SK-N-SH (cell line): ENCODE results near the gene XYLT2. TPM values are rescaled to one million over a fixed set of nuclear protein-coding genes. Genes with fewer than 3 reads are reported as not detected.

Experiments used
- CTCF ChIA-PET: fragments of 300-600, 350-600 bp; formaldehyde crosslinking; extraction: SDS; loops from one replicate; lab custom pipeline; 2021; lab: Yijun Ruan, JAX
- POLR2A ChIA-PET: fragments of 350-600 bp; sonication (Branson Sonifier 250); formaldehyde crosslinking; extraction: SDS; loops from one replicate; lab custom pipeline; 2020; ENCODE audit warnings: antibody characterized with exemption, inconsistent platforms; lab: Yijun Ruan, JAX
- DNase-seq: peaks from one replicate; pipeline ENCODE4 v3.0.0; 2012
- H2AFZ ChIP-seq: fragments of 200-600 bp; sonication (generic); 2 replicates; pipeline ENCODE4 v1.8.1; 2016; ENCODE audit warnings: antibody characterized with exemption, mild to moderate bottlenecking, low read depth
- H3F3A ChIP-seq: fragments of 200-600 bp; sonication (generic); replicated peaks from 2 replicates; pipeline ENCODE3; 2016; ENCODE audit warnings: antibody characterized with exemption, mild to moderate bottlenecking; ENCODE audit not compliant: insufficient read depth
- H3K27ac ChIP-seq, 2 experiments: fragments of 200-500 bp in 1 of 2; fragments of 200-600 bp in 1 of 2; sonication (Bioruptor generic) in 1 of 2; sonication (generic), shearing (Covaris generic) in 1 of 2; 2 replicates each; pipeline versions ENCODE4 v1.5.1 to v1.6.1; 2014 to 2016; ENCODE audit warnings: low read depth in 2 of 2, inconsistent platforms in 1 of 2, low read length in 1 of 2, mild to moderate bottlenecking in 1 of 2, mixed read lengths in 1 of 2
- H3K27me3 ChIP-seq: fragments of 200-600 bp; sonication (generic), shearing (Covaris generic); 2 replicates; pipeline ENCODE4 v1.6.1; 2016; ENCODE audit warnings: mixed run types; ENCODE audit not compliant: insufficient read depth
- H3K36me3 ChIP-seq, 2 experiments: fragments of 200-500 bp in 1 of 2; fragments of 200-600 bp in 1 of 2; sonication (Bioruptor generic) in 1 of 2; sonication (generic) in 1 of 2; replicated peaks in 1 of 2; 2 replicates each; pipeline versions ENCODE3 to v1.5.1; 2014 to 2016; ENCODE audit warnings: low read length in 1 of 2, mild to moderate bottlenecking in 1 of 2; ENCODE audit not compliant: insufficient read depth in 2 of 2, control insufficient read depth in 1 of 2
- H3K4me1 ChIP-seq, 2 experiments: fragments of 200-500 bp in 1 of 2; fragments of 200-600 bp in 1 of 2; sonication (Bioruptor generic) in 1 of 2; sonication (generic), shearing (Covaris generic) in 1 of 2; 2 replicates each; pipeline versions ENCODE4 v1.5.1 to v1.6.1; 2014 to 2016; ENCODE audit warnings: low read depth in 1 of 2, low read length in 1 of 2, mixed run types in 1 of 2; ENCODE audit not compliant: insufficient read depth in 2 of 2, control insufficient read depth in 1 of 2
- H3K4me2 ChIP-seq: fragments of 200-600 bp; sonication (generic), shearing (Covaris generic); 2 replicates; pipeline ENCODE4 v1.6.1; 2017; ENCODE audit warnings: mixed run types
- H3K4me3 ChIP-seq, 2 experiments: fragments of 200-500 bp in 1 of 2; fragments of 200-600 bp in 1 of 2; sonication (Bioruptor generic) in 1 of 2; sonication (generic), shearing (Covaris generic) in 1 of 2; 2 replicates each; pipeline versions ENCODE4 v1.5.1 to v1.8.1; 2014 to 2016; ENCODE audit warnings: low read depth in 2 of 2, inconsistent platforms in 1 of 2, low read length in 1 of 2, mild to moderate bottlenecking in 1 of 2, mixed read lengths in 1 of 2, moderate library complexity in 1 of 2
- H3K79me2 ChIP-seq: fragments of 200-600 bp; sonication (generic); 2 replicates; pipeline ENCODE4 v1.8.1; 2017; ENCODE audit warnings: mild to moderate bottlenecking; ENCODE audit not compliant: insufficient read depth
- H3K9ac ChIP-seq: fragments of 200-600 bp; sonication (generic); 2 replicates; pipeline ENCODE4 v1.6.1; 2017; ENCODE audit warnings: mixed run types
- H3K9me2 ChIP-seq: fragments of 200-600 bp; sonication (generic); 2 replicates; pipeline ENCODE4 v1.6.1; 2017; ENCODE audit warnings: mixed run types
- H3K9me3 ChIP-seq: fragments of 200-600 bp; sonication (generic); 2 replicates; pipeline ENCODE4 v1.6.1; 2017; ENCODE audit warnings: mixed run types, mild to moderate bottlenecking, moderate library complexity
- H4K20me1 ChIP-seq: fragments of 200-600 bp; sonication (generic); 2 replicates; pipeline ENCODE4 v1.6.1; 2017; ENCODE audit warnings: mild to moderate bottlenecking, mixed run types; ENCODE audit not compliant: insufficient read depth
- EZH2phosphoT487 ChIP-seq: fragments of 200-600 bp; sonication (generic); IDR thresholded peaks from 2 replicates; pipeline ENCODE4 v1.6.1; 2017; ENCODE audit warnings: low read depth, mixed run types, mild to moderate bottlenecking, antibody characterized with exemption, moderate library complexity, borderline replicate concordance
- FOXJ3 ChIP-seq: sonication (generic); formaldehyde crosslinking; IDR thresholded peaks from 2 replicates; pipeline ENCODE4 v1.5.1; 2020; ENCODE audit warnings: mild to moderate bottlenecking, missing genetic modification reagents
- GABPA ChIP-seq: IDR thresholded peaks from 2 replicates; pipeline ENCODE4 v1.4.0; 2012; ENCODE audit warnings: low read depth, mild to moderate bottlenecking
- GATA2 ChIP-seq: sonication (generic); formaldehyde crosslinking; IDR thresholded peaks from 2 replicates; pipeline ENCODE4 v1.5.0; 2020; ENCODE audit warnings: mild to moderate bottlenecking, missing genetic modification reagents
- JUND ChIP-seq: IDR thresholded peaks from 2 replicates; pipeline ENCODE4 v1.4.0; 2012
- MXI1 ChIP-seq: IDR thresholded peaks from 2 replicates; pipeline ENCODE4 v1.6.1; 2012; ENCODE audit warnings: mild to moderate bottlenecking, low read depth, low read length, improper control_type of control experiment
- NFIC ChIP-seq: IDR thresholded peaks from 2 replicates; pipeline ENCODE4 v1.4.0; 2012; ENCODE audit warnings: borderline replicate concordance
- POLR2AphosphoS5 ChIP-seq: IDR thresholded peaks from 2 replicates; pipeline ENCODE4 v1.6.1; 2012; ENCODE audit warnings: low read depth, low read length
- SIN3A ChIP-seq: IDR thresholded peaks from 2 replicates; pipeline ENCODE4 v1.6.1; 2012; ENCODE audit warnings: low read depth, mild to moderate bottlenecking, low read length, moderate library complexity, borderline replicate concordance
- SMC3 ChIP-seq: IDR thresholded peaks from 2 replicates; pipeline ENCODE4 v1.6.1; 2012; ENCODE audit warnings: low read depth, low read length, improper control_type of control experiment
- YY1 ChIP-seq: IDR thresholded peaks from 2 replicates; pipeline ENCODE4 v1.4.0; 2012; ENCODE audit warnings: low read depth, mild to moderate bottlenecking
- WGBS: methylation state at CpG from one replicate; pipeline ENCODE4 v1.1.6; 2017; ENCODE audit warnings: low lambda C conversion rate; 5-methylcytosine and 5-hydroxymethylcytosine counted together
- polyA plus RNA-seq, 3 experiments: library from polyadenylated mRNA; depleted of rRNA; stranded (reverse); fragments of >200 nt; gene quantifications; 2 replicates each; pipeline ENCODE4 v1.2.3, GENCODE V29; 2012
- TF ChIP-seq, protein P1 (sequence below): IDR thresholded peaks from 2 replicates; pipeline ENCODE4 v1.6.1; 2012; ENCODE audit warnings: mild to moderate bottlenecking, low read depth, low read length, moderate library complexity
- TF ChIP-seq, protein P2 (sequence below): IDR thresholded peaks from 2 replicates; pipeline ENCODE4 v1.4.0; 2012; ENCODE audit warnings: low read depth
- TF ChIP-seq, protein P3 (sequence below): IDR thresholded peaks from 2 replicates; pipeline ENCODE4 v1.4.0; 2012; ENCODE audit warnings: low read depth, borderline replicate concordance

The XYLT2 gene
- polyA plus RNA-seq, 1 of the 3 experiments (the other 2 are of a cell fraction), result 28.4 TPM

DNA sequence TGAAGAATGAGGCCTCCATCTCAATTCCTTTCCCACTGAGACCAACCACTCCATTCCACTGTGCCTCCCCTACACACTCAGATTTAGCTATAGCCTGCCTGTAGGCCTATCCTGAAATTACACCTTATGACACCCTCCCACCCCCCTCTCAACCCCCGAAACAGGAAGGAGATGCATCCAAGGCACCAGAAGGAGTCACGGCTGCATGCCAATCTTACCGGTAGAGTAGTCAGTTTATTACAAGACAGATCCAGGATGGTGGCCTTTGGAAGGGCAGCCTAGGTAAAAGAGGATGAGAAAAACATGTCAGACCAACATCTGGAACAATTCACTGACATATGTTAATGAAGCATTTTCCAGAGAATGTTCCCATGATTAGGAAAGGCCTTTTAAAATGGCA is 48.8 kb downstream of the XYLT2 start (continued):
- TF ChIP-seq POLR2AphosphoS5 (no peak), EZH2phosphoT487 (no peak), GABPA (no peak), GATA2 (CRISPR knock-in tag) (no peak), SMC3 (no peak), SIN3A (no peak), JUND (no peak)
- TF ChIP-seq, protein P1, sequence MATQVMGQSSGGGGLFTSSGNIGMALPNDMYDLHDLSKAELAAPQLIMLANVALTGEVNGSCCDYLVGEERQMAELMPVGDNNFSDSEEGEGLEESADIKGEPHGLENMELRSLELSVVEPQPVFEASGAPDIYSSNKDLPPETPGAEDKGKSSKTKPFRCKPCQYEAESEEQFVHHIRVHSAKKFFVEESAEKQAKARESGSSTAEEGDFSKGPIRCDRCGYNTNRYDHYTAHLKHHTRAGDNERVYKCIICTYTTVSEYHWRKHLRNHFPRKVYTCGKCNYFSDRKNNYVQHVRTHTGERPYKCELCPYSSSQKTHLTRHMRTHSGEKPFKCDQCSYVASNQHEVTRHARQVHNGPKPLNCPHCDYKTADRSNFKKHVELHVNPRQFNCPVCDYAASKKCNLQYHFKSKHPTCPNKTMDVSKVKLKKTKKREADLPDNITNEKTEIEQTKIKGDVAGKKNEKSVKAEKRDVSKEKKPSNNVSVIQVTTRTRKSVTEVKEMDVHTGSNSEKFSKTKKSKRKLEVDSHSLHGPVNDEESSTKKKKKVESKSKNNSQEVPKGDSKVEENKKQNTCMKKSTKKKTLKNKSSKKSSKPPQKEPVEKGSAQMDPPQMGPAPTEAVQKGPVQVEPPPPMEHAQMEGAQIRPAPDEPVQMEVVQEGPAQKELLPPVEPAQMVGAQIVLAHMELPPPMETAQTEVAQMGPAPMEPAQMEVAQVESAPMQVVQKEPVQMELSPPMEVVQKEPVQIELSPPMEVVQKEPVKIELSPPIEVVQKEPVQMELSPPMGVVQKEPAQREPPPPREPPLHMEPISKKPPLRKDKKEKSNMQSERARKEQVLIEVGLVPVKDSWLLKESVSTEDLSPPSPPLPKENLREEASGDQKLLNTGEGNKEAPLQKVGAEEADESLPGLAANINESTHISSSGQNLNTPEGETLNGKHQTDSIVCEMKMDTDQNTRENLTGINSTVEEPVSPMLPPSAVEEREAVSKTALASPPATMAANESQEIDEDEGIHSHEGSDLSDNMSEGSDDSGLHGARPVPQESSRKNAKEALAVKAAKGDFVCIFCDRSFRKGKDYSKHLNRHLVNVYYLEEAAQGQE, result no peak

DNA sequence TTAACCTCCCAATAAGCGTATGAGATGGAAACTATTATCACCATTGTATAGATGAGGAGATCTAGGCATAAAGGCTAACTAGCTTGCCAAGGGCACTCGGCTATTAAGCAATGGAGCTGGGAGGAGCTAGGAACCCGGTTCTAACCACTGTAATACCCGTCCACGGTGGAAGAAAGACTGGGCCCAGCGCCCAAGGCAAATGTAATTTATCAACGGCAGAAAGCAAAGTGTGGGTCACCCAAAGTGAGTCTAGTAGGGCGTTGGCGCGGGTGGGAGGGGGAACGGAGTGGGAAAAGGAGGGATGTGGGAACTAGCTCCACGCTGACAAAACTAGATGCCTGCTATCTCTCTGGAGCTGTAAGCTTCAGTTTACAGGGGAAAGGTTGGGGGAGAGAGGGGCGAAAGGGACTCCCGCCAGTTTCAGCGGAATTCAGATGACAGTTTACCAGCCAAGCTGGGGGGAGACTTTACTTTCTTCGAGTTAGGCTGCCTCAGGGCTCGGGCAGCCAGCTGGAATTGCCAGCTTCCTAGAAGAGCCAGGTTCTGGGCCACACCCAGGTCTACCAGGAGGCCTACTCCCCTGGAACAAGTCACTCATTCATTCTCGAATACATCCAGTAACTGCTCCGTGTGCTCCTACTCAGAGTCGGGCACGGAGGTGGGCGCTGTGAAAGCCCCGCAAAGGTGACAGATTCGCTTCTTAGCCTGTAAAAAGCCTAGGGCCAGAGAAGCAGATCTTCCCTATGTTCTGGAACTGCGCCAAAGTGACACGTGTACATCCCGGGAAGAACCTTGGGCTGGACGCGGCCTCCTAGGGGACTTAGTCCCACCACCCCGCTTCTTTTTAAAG is 50.6 kb downstream of the XYLT2 start:
- DNase-seq, result peak; percentile 58
- H3K4me2 ChIP-seq, result peak overlapping the region; percentile 97
- no peaks in the 10 kb centered on the region for H3K9me2 ChIP-seq
- H3K79me2 ChIP-seq, result peaks cover 59% of the 10 kb centered on the region
- ChIA-PET POLR2A (interaction anchor here (1.2 to 2.6 kb wide), 8 partner anchors 7 to 83 kb away, joined by 3 to 12 read pairs (median 6); partner anchors contain the start of gene ACSF2), CTCF (interaction anchor here (0.6 to 4.6 kb wide), 41 partner anchors 8 to 300 kb away, joined by 3 to 80 read pairs (median 9); partner anchors contain the start of genes ACSF2, COL1A1, EME1 and MRPL27)
- H3K4me3 ChIP-seq, result peak overlapping the region; percentile 91 to 99
- H3K36me3 ChIP-seq, result peaks cover 38 to 44% of the 10 kb centered on the region in 2 experiments
- H2AFZ ChIP-seq, result no peak overlapping the region
- H3K27me3 ChIP-seq, result no peaks in the 10 kb centered on the region
- H3K9ac ChIP-seq, result peak overlapping the region; percentile 99
- peaks cover 10 to 23% of the 10 kb centered on the region in 2 experiments for H3K4me1 ChIP-seq
- no peak for TF ChIP-seq YY1
- no peak for TF ChIP-seq EZH2phosphoT487
- TF ChIP-seq GATA2 (CRISPR knock-in tag), result no peak
- peak; percentile 72; the same call in 1 of the 2 replicates for TF ChIP-seq MXI1
- TF ChIP-seq, protein P2, sequence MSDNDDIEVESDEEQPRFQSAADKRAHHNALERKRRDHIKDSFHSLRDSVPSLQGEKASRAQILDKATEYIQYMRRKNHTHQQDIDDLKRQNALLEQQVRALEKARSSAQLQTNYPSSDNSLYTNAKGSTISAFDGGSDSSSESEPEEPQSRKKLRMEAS, result peak; percentile 65; the same call in 1 of the 2 replicates
- TF ChIP-seq, protein P3, sequence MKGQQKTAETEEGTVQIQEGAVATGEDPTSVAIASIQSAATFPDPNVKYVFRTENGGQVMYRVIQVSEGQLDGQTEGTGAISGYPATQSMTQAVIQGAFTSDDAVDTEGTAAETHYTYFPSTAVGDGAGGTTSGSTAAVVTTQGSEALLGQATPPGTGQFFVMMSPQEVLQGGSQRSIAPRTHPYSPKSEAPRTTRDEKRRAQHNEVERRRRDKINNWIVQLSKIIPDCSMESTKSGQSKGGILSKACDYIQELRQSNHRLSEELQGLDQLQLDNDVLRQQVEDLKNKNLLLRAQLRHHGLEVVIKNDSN, result no peak
- no peak for TF ChIP-seq FOXJ3 (CRISPR knock-in tag)
- TF ChIP-seq NFIC, result peak; percentile 60; the same call in 1 of the 2 replicates
- 3% methylated on average over 30 of the region's 30 CpGs for WGBS
- peaks cover 44% of the 10 kb centered on the region for H4K20me1 ChIP-seq
- peak overlapping the region; percentile 74 to 83 for H3K27ac ChIP-seq
- H3K9me3 ChIP-seq, result no peaks in the 10 kb centered on the region
- H3F3A ChIP-seq, result no peaks in the 10 kb centered on the region
